Stimulated activated CD4-positive, alpha-beta T cell treated with anti-CD3 and anti-CD28 coated beads, Interleukin-4, amount 100 ng/mL, for 4 hours (primary cell): Measurements from ENCODE around the gene TTLL7.
A peak's percentile ranks its signal among the peaks of the same experiment; 100 is the strongest.

Experiments
- DNase-seq, 2 experiments: peaks; one replicate each; pipeline ENCODE4 v3.0.0-alpha.2; 2020

The TTLL7 gene, protein sequence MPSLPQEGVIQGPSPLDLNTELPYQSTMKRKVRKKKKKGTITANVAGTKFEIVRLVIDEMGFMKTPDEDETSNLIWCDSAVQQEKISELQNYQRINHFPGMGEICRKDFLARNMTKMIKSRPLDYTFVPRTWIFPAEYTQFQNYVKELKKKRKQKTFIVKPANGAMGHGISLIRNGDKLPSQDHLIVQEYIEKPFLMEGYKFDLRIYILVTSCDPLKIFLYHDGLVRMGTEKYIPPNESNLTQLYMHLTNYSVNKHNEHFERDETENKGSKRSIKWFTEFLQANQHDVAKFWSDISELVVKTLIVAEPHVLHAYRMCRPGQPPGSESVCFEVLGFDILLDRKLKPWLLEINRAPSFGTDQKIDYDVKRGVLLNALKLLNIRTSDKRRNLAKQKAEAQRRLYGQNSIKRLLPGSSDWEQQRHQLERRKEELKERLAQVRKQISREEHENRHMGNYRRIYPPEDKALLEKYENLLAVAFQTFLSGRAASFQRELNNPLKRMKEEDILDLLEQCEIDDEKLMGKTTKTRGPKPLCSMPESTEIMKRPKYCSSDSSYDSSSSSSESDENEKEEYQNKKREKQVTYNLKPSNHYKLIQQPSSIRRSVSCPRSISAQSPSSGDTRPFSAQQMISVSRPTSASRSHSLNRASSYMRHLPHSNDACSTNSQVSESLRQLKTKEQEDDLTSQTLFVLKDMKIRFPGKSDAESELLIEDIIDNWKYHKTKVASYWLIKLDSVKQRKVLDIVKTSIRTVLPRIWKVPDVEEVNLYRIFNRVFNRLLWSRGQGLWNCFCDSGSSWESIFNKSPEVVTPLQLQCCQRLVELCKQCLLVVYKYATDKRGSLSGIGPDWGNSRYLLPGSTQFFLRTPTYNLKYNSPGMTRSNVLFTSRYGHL

DNA sequence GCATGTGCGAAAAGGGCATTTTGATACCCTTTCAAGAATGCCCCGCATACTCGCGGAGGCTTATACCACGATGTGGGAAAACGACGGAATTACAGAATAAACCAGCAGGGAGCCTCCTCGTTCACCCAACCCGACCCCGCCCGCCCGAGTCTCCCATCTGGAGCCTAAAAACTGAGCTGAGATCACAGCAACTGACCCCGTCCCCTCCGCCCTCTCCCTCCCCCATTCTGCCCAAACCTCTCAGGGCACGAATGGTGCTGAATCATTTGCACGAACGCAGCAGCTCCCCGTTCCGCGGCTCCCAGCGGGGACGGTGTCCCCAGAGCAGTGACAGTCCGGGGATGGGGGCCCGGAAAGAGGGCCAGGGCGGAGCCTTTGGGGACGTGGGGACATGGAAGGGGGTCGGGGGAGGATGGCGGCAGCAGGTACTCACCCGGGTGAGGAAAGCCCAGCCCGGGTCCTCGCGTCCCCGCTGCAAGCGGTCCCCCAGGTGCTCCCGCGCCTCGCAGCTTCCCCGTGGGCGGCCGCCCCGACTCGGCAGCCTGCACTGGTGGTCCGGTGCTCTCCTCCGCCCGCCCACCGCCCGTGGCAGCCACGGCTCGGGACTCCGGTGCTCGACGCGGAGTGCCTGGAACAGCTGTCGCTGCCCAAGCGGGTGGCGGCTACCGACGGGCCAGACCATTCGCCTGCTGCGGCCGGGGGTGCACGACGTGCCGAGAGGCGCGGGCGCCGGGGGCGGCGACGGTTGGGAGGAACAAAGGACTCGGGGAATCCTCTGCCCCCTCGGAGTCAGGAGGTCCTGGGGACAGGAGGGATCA, at the start of gene TTLL7:
Gene TTLL7 (minus strand): TSS at position 635 of the 818 bp plus-strand sequence. CDS start 46,921 bp downstream, outside the sequence.
- DNase-seq = peak; percentile 17 to 50

GRCh38 chr1:84042461-84042860, 43.5 kb upstream of the TTLL7 start:
- DNase-seq = no peak

- DNase-seq = no peak
Measured at GRCh38 chr1:84037758-84038611, 39.1 kb upstream of the TTLL7 start.

DNA sequence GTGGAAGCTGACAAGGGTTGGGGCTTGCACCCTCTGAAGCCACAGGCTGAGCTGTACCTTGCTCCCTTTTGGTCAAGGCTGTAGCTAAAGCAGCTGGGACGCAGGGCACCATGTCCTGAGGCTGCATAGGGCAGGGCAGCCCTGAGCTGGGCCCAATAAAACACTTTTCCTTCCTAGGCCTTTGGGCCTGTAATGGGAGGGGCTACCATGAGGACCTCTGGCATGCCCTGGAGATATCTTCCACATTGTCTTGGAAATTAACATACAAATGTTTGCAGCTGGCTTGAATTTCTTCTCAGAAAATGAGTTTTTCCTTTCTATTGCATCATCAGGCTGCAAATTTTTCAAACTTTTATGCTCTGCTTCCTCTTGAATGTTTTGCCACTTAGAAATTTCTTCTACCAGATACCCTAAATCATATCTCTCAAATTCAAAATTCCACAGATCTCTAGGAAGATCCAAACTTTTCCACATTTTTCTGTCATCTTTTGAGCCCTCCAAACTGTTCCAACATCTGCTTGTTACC, 32.9 kb upstream of the TTLL7 start:
- DNase-seq = no peak

DNA sequence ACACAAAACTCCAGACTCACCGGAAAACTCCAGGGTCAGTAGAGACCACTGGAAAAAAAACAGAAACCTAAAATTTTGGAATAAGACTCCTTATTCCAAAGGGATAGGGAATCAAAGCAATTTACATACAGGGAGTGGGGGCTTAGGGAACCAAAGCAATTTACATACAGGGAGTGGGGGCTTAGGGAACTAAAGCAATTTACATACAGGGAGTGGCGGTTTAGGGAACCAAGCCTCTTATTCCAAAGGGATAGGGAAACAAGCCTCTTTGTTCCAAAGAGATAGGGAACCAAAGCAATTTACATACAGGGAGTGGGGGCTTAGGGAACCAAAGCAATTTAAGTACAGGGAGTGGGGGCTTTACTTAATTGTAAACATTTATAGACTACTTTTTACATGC, 28.4 kb upstream of the TTLL7 start:
- no peak for DNase-seq

GRCh38 chr1:84025966-84026365, 27.0 kb upstream of the TTLL7 start:
- no peak for DNase-seq

DNA sequence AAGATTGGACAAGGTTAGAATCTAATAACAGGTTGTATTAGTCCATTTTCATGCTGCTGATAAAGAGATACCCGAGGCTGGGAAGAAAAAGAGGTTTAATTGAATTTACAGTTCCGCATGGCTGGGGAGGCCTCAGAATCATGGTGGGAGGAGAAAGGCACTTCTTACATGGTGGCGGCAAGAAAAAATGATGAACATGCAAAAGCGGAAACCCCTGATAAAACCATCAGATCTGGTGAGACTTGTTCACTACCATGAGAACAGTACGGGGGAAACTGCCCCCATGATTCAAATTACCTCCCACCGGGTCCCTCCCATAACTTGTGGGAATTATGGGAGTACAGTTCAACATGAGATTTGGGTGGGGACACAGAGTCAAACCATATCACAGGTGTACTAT, 22.9 kb upstream of the TTLL7 start:
- no peak for DNase-seq

GRCh38 chr1:84020151-84020550, 21.2 kb upstream of the TTLL7 start:
- DNase-seq = no peak

DNA sequence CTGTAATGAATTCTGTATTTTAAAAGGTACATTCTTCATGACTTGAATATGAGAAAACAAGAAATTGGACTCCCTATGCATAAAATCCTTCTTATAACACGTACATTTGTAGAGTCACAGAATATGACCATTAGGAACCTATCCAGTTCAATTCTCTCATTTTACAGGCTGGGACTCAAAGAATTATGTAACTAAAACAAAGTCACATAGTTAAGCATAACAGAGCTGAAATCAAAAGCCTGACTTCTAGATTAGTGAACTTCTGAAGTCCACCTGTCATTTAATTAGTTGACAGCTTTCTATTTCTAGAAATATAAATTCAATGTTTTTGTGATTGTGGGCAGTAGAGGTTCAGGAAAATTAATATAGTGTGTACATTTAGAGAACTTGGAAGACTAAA, 20.3 kb upstream of the TTLL7 start:
- no peak for DNase-seq

- no peak for DNase-seq
Measured at GRCh38 chr1:84013708-84014107, 14.8 kb upstream of the TTLL7 start.

- DNase-seq = no peak
Measured at GRCh38 chr1:84012018-84012417, 13.1 kb upstream of the TTLL7 start.

DNA sequence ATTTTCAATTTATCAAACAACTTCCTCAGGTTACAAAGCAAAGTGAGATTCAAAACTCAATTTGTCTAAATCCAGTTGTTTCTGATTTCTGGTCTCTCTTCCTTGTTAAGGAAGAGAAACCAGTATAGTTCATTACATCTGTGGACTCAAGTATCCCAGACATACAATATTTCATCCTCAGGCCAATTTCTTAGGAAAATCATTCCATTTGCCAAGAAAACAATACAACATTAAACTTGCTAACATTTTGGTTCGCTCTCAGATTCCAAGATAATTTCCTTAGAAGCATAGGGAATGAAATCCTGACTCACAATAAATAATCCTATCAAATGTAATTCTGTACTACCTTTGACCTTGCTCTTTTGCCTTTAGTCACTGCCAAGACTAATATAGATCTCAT, 11.2 kb upstream of the TTLL7 start:
- DNase-seq = no peak

DNA sequence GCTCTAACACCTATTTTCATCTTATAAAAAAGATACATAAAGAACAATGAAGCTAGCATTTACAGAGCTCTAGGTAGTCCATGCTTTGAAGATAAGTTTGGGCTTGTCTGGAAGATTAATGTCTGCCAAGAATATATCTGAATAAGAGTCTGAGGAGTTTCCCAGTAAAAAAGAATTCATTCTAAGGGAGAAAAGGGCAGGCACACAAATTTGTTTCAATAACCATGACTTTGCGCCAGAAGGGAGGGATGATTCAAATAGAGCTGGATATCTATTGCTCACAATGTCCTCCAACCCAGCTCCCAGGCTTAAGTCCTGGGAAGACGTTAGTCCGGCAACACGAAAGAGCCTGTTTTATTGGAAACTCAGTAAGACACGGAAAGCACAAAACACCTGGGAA, 9.7 kb upstream of the TTLL7 start:
- DNase-seq = no peak

DNA sequence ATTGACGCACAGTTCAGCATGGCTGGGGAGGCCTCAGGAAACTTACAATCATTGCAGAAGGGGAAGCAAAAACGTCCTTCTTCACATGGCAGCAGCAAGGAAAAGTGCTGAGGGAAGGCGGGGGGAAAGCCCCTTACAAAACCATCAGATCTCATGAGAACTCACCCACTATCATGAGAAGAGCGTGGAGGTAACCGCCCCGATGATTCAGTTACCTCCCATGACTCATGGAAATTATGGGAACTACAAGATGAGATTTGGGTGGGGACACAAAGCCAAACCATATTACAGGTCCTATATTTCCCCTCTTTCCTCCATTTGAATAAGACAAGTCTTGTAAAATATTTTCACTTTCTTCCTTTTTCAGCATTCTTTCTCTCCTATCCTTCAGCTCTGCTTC, 7.7 kb upstream of the TTLL7 start:
- peak in 1 of 2 experiments; percentile 10 for DNase-seq

GRCh38 chr1:84001501-84001900, 2.6 kb upstream of the TTLL7 start:
- DNase-seq = no peak

GRCh38 chr1:84000954-84001495, 2.1 kb upstream of the TTLL7 start:
- DNase-seq = no peak

- no peak for DNase-seq
Measured at GRCh38 chr1:84000196-84000885, 1.4 kb upstream of the TTLL7 start.

GRCh38 chr1:83999316-83999819, 436 bp upstream of the TTLL7 start:
- DNase-seq = peak in 1 of 2 experiments; percentile 21

DNA sequence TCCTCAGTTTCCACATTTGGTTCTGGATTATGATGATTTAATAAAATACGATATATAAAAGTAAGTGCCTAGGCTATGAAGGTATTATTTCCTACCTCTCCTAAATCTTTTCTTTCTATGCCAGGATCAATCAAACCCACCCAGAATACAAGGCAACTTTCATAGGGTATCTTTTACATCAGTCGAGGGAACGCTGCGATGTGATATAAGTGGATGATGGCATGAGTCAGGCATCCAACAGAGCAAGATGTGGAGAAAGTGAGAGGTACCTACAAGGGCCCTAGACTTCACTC, 781 bp downstream of the TTLL7 start:
- DNase-seq = no peak

DNA sequence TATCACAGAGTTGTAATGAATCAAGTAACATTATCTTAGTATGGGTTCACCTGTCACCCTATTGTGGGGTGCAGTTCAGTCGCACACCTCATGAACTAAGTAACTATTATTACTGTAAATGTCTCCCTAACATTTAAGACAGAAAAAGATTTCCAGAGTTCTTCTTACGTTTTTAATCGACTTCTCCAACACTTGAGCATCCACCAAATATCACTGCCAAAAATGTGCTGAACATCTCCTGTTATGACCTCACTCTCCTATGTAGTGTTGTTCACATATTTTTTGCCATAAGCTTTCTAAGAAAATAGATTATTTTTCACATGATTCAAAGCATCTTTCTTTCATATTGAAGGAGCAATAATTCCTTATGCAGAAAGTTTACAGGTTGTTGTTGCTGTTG, 1.3 kb downstream of the TTLL7 start:
- DNase-seq = no peak

- no peak for DNase-seq
Measured at GRCh38 chr1:83996621-83997020, 2.3 kb downstream of the TTLL7 start.
